HepG2 (cell line): Measurements from ENCODE around the gene AIDA.

Experiments
- ARNT ChIP-seq: fragments of 450-650 bp; IDR thresholded peaks from 2 replicates; pipeline ENCODE4 v1.6.1; 2017
- ATF7 ChIP-seq, 2 experiments: fragments of 450-650 bp in 1 of 2; sonication (generic) in 1 of 2; formaldehyde crosslinking in 1 of 2; IDR thresholded peaks; 2 replicates each; pipeline versions ENCODE4 v1.4.0 to v1.6.1; 2016 to 2020; ENCODE audit warnings: antibody characterized with exemption in 1 of 2, mild to moderate bottlenecking in 1 of 2, missing genetic modification reagents in 1 of 2
- BRCA1 ChIP-seq: sonication (generic); formaldehyde crosslinking; IDR thresholded peaks from 2 replicates; pipeline ENCODE4 v1.4.0; 2020; ENCODE audit warnings: missing genetic modification reagents
- NFE2L2 ChIP-seq: fragments of 150-350 bp; IDR thresholded peaks from 2 replicates; pipeline ENCODE4 v1.6.1; 2014; ENCODE audit warnings: low read length
- POLR2AphosphoS5 ChIP-seq: IDR thresholded peaks from 2 replicates; pipeline ENCODE4 v1.6.1; 2012; ENCODE audit warnings: low read depth, low read length
- U2AF2 ChIP-seq: fragments of 200-400 bp; formaldehyde crosslinking; IDR thresholded peaks from 2 replicates; pipeline ENCODE4 v1.6.1; 2017; ENCODE audit warnings: low read depth, mild to moderate bottlenecking, low read length
- ZNF737 ChIP-seq: sonication (generic); formaldehyde crosslinking; IDR thresholded peaks from 2 replicates; pipeline ENCODE4 v1.5.0; 2020; ENCODE audit warnings: missing genetic modification reagents, mild to moderate bottlenecking, borderline replicate concordance

DNA sequence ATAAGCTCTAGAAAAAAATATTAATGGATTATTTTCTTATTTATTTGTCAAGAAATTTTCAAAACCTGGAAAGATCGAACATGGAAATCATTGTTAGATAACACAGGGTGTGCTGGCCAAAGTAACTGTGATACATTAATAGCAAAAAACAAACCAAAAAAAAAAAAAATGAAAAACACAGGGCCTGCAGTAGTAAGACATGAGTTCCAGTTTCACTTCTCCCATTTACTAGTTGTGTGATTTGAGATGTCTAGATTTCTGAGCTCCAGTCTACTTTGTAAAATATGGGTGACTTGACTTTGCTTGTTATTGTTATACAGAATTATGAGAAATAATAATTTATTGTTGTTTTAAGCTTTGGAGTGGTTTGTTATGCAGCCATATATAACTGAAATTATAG is 38.4 kb upstream of the AIDA start:
- TF ChIP-seq NFE2L2 (no peak), POLR2AphosphoS5 (no peak), U2AF2 (no peak), ZNF737 (CRISPR knock-in tag) (no peak), ARNT (no peak), BRCA1 (CRISPR knock-in tag) (no peak), ATF7 (IDR thresholded peaks at IDR 0.05) (no peak), ATF7 (CRISPR knock-in tag; IDR thresholded peaks at IDR 0.05) (no peak)
